Mononuclear cell (primary cell): ENCODE data around the gene ACTN2. TPM values are rescaled to one million over a fixed set of nuclear protein-coding genes. Genes with fewer than 3 reads are reported as not detected.

Source experiments
- H3K27me3 ChIP-seq: 2 replicates; pipeline ENCODE4 v1.6.0; 2011; ENCODE audit warnings: low read length, control low read depth; ENCODE audit not compliant: insufficient read depth
- H3K4me1 ChIP-seq: 2 replicates; pipeline ENCODE4 v1.5.1; 2011; ENCODE audit warnings: mild to moderate bottlenecking, low read length, control low read depth; ENCODE audit not compliant: insufficient read depth
- H3K4me3 ChIP-seq: 2 replicates; pipeline ENCODE4 v1.5.1; 2011; ENCODE audit warnings: mild to moderate bottlenecking, low read length, moderate library complexity
- H3K9me3 ChIP-seq: 2 replicates; pipeline ENCODE4 v1.5.1; 2011; ENCODE audit warnings: low read depth, mild to moderate bottlenecking, control low read depth, low read length
- total RNA-seq: library from RNA; depleted of rRNA; stranded (reverse); fragments of >200 nt; gene quantifications from one replicate; pipeline ENCODE4 v1.2.3, GENCODE V29; 2012

The ACTN2 gene
- total RNA-seq, 1 donor = under 0.01 TPM

- H3K4me1 ChIP-seq = no peaks in the 10 kb centered on the region
Measured at GRCh38 chr1:236761397-236762132, 75.3 kb downstream of the ACTN2 start.

DNA sequence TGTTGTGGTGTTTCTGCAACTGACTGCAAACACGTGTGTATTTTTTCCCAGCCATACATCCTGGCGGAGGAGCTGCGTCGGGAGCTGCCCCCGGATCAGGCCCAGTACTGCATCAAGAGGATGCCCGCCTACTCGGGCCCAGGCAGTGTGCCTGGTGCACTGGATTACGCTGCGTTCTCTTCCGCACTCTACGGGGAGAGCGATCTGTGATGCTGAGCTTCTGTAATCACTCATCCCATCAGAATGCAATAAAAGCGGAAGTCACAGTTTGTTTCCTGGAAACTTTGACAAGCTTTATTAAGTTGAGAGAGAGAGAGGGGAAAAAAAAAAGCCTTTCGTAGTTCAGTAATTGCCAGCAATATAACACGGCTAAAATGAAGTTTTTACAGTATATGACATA, 76.1 kb downstream of the ACTN2 start:
- no peaks in the 10 kb centered on the region for H3K4me1 ChIP-seq

More at GRCh38 chr1:236761397-236762132, 75.3 kb downstream of the ACTN2 start:
- no peaks in the 10 kb centered on the region for H3K9me3 ChIP-seq
- no peak overlapping the region for H3K4me3 ChIP-seq
- no peaks in the 10 kb centered on the region for H3K27me3 ChIP-seq

DNA sequence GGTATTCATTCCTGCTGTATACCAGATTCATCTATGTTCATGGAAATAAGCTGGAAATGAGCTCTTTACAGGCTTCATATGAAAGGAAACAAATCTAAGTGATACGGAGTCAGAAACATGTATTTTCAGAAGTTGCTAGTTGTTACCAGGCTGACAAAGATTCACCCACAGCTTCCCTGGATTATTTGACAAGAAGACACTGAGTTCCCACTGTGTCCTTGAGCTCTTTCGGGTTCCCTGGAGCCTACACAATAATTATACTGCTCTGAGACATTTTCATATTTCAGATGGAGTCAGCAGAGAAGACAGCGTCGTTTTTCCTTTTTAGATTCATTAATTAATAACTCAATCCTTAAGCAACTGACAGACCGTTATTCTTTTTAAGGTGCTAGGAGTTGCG, 79.5 kb downstream of the ACTN2 start:
- no peaks in the 10 kb centered on the region for H3K4me1 ChIP-seq
- H3K9me3 ChIP-seq = no peaks in the 10 kb centered on the region

More for the DNA sequence above, 76.1 kb downstream of the ACTN2 start:
- Histone ChIP-seq H3K9me3 (no peaks in the 10 kb centered on the region), H3K4me3 (no peak overlapping the region), H3K27me3 (no peaks in the 10 kb centered on the region)

GRCh38 chr1:236766506-236766905, 80.2 kb downstream of the ACTN2 start:
- Histone ChIP-seq H3K9me3 (no peaks in the 10 kb centered on the region), H3K27me3 (peaks cover 5% of the 10 kb centered on the region), H3K4me3 (no peak overlapping the region), H3K4me1 (no peaks in the 10 kb centered on the region)

More for the DNA sequence above, 79.5 kb downstream of the ACTN2 start:
- Histone ChIP-seq H3K27me3 (peaks cover 3% of the 10 kb centered on the region), H3K4me3 (no peak overlapping the region)

DNA sequence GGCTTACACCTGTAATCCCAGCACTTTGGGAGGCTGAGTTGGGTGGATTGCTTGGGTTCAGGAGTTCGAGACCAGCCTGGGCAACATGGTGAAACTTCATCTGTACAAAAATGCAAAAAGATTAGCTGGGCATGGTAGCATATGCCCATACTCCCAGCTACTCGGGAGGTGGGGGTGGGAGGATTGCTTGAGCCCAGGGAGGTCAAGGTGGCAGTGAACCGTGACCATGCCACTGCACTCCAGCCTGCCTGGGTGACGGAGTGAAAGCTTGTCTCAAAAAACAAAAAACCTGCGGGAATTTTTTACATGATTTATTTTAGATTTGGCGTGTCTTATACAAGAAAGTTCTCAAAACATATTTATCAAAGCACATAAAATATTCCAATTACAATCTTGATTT, 81.0 kb downstream of the ACTN2 start:
- no peak overlapping the region for H3K4me3 ChIP-seq
- no peaks in the 10 kb centered on the region for H3K9me3 ChIP-seq
- peaks cover 5% of the 10 kb centered on the region for H3K27me3 ChIP-seq
- H3K4me1 ChIP-seq = no peaks in the 10 kb centered on the region

GRCh38 chr1:236768601-236769000, 82.3 kb downstream of the ACTN2 start:
- Histone ChIP-seq H3K4me3 (no peak overlapping the region), H3K9me3 (no peaks in the 10 kb centered on the region), H3K27me3 (peaks cover 5% of the 10 kb centered on the region), H3K4me1 (no peaks in the 10 kb centered on the region)

DNA sequence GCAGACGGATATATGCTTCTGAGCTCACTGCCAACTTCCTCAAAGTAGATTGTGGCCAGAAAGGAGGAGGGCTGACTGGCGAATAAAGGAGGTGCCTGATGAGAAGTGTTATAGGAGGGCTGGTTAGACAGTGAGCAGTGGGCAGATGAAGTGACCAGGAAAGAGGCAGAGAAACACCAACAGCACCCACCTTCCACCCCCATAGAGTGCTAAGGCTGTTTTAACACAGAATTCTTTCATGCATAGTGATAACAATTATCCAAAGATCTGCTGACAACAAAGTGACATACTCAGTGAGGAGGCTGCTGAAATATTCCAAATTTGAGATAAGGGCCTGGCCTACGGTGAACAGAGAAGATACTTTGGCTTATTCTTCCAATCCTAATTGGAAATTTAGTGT, 87.6 kb downstream of the ACTN2 start:
- Histone ChIP-seq H3K4me1 (no peaks in the 10 kb centered on the region), H3K4me3 (no peak overlapping the region), H3K27me3 (peaks cover 5% of the 10 kb centered on the region), H3K9me3 (peaks cover 3% of the 10 kb centered on the region)

DNA sequence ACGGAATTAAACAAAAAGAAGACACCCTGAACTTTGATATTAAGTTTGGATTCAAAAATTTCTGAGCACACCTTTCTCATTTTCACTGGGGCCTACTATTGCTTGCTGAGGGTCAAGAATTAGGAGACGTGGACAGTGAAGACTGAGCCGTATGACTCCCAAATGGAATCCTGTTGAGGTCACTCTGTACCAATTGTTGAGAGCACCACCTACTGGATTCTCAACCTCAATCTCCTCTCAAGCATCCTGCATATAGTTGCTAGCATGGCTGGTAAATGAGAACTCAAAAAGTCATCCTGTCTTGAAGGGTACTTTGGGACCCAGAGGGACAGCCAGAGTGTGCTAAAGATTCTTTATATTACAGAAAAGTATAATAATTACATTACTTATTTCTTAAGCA, 88.6 kb downstream of the ACTN2 start:
- Histone ChIP-seq H3K4me1 (no peaks in the 10 kb centered on the region), H3K4me3 (no peak overlapping the region), H3K27me3 (peaks cover 12% of the 10 kb centered on the region), H3K9me3 (peaks cover 11% of the 10 kb centered on the region)

DNA sequence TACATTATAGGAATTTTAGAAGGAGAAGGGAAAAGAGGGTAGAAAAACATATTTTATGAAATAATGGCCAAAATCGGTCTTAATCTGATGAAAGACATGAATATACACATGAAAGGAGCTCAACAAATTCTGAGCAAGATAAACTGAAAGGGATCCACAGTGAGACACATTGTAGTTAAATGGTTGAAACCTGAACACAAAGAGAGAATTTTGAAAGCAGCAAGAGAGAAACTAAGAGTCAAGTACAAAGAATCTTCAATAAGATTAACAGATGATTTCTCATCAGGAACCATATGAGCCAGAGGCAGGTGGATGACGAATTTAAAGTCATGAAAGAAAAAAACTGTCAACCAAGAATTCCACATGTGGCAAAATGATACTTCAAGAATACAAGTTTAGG, 93.0 kb downstream of the ACTN2 start:
- Histone ChIP-seq H3K27me3 (peaks cover 10% of the 10 kb centered on the region), H3K9me3 (peaks cover 11% of the 10 kb centered on the region), H3K4me1 (no peaks in the 10 kb centered on the region), H3K4me3 (no peak overlapping the region)

GRCh38 chr1:236785477-236785876, 99.2 kb downstream of the ACTN2 start:
- Histone ChIP-seq H3K4me1 (no peaks in the 10 kb centered on the region), H3K9me3 (no peaks in the 10 kb centered on the region), H3K4me3 (no peak overlapping the region), H3K27me3 (peaks cover 3% of the 10 kb centered on the region)

DNA sequence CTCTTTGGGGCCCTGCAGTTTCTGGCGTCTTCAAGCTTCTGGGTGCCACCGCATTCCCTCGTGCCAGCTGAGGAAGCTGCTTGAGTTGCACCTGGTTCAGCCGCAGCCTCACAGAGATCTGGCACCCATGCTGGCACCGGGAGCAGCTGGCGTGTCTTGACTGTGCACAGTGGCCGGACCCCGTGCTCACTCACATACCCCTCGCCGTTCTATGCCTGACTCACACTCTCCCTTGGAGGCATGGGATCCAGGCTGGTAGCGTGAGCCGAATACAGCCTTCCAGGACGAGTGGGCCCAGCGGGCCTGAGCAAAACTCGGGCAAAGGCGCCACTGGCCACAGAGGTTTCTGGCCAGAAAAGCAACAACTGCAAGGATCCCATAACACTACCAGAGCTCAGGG, 100.2 kb downstream of the ACTN2 start:
- H3K27me3 ChIP-seq = no peaks in the 10 kb centered on the region
- no peaks in the 10 kb centered on the region for H3K9me3 ChIP-seq
- no peak overlapping the region for H3K4me3 ChIP-seq
- H3K4me1 ChIP-seq = no peaks in the 10 kb centered on the region

DNA sequence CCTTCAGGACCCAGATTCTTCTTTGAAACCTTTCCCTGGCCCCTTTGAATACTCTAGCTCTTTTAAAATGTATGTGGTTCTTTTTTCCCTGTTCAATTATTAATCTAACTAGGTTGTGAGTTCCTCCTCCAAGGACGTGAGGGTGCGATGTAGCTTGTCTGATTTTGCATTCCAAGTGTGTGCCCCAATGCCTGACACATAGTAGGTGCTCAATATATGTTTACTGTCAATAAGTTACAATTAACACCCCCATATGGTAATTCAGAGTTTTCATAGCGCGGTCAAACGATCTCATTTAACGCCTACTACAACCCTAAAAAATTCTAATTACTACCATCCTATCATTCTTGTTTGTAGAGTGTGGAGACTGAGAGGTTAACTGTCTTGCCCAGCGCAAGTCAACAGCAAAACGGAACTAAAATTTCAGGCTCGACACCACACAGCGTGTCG, 108.3 kb downstream of the ACTN2 start:
- H3K4me3 ChIP-seq = peak overlapping the region; percentile 94
- H3K9me3 ChIP-seq = no peaks in the 10 kb centered on the region
- H3K4me1 ChIP-seq = peaks cover 25% of the 10 kb centered on the region
- H3K27me3 ChIP-seq = peaks cover 6% of the 10 kb centered on the region

DNA sequence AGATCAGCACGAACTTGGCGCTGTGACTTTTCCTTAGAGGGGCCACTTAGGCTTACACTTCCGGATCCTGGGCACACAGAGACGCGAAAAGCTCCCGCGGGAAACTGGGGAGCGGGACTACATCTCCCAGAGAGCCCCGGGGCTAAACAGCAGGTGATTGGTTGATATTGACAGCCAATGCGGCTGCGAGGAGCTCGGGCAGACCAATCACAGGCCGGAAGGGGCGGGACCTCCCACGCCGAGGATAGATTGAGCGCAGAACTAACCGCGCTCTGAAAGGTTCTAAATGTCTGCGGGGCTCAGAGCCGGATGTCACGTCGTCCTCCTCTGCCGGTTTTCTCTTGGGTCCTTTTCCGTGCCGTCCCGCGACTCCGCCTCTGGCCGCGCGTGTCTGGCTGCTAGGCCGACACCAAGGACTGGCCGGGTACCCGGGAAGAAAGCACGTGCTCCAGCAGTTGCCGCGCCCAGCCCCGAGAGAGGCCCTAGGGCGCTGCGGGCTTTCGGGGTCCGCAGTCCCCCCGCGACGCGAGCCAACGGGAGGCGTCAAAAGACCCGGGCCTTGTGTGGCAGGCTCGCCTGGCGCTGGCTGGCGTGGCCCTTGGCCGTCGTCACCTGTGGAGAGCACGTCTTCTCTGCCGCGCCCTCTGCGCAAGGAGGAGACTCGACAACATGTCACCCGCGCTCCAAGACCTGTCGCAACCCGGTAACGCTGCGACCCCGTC, 108.9 kb downstream of the ACTN2 start, which contains the start of gene MTR:
Gene MTR, plus strand, starts transcription at position 258 of the 722 bp plus-strand sequence. Its CDS starts 412 bp downstream, at position 670.
- Histone ChIP-seq H3K27me3 (peaks cover 6% of the 10 kb centered on the region), H3K4me1 (peaks cover 25% of the 10 kb centered on the region), H3K4me3 (peak within 1 kb of the TSS; percentile 94), H3K9me3 (no peaks in the 10 kb centered on the region)

GRCh38 chr1:236795757-236796667, 109.7 kb downstream of the ACTN2 start:
- Histone ChIP-seq H3K27me3 (peaks cover 6% of the 10 kb centered on the region), H3K4me3 (peak overlapping the region; percentile 94), H3K9me3 (no peaks in the 10 kb centered on the region), H3K4me1 (peaks cover 25% of the 10 kb centered on the region)

- Histone ChIP-seq H3K27me3 (no peaks in the 10 kb centered on the region), H3K4me1 (peaks cover 25% of the 10 kb centered on the region), H3K4me3 (no peak overlapping the region), H3K9me3 (no peaks in the 10 kb centered on the region)
Measured at GRCh38 chr1:236799001-236799400, 112.7 kb downstream of the ACTN2 start.
